ENCODE results near the gene UNC5A. TPM values are rescaled to one million over a fixed set of nuclear protein-coding genes. Genes with fewer than 3 reads are reported as not detected.

The UNC5A gene
- total RNA-seq, 3 donors from 2014 or later (not counting 1 experiment from before 2014, with no cell fraction given) = not detected

- H3K27ac ChIP-seq (ENCODE audit: low read length) = no peak overlapping the region
- Mint-ChIP-seq H3K27me3 (ENCODE audit: low read depth in 2 of 2) (peaks cover 23 to 53% of the 10 kb centered on the region in 2 donors), H3K27ac (no peak overlapping the region), H3K9me3 (no peaks in the 10 kb centered on the region), H3K4me3 (no peak overlapping the region), H3K4me1 (peaks cover 0 to 5% of the 10 kb centered on the region in 2 donors), H3K36me3 (no peaks in the 10 kb centered on the region)
- 88% methylated on average over 8 of the region's 8 CpGs for WGBS (ENCODE audit: insufficient coverage)
- TF ChIP-seq, protein P1, sequence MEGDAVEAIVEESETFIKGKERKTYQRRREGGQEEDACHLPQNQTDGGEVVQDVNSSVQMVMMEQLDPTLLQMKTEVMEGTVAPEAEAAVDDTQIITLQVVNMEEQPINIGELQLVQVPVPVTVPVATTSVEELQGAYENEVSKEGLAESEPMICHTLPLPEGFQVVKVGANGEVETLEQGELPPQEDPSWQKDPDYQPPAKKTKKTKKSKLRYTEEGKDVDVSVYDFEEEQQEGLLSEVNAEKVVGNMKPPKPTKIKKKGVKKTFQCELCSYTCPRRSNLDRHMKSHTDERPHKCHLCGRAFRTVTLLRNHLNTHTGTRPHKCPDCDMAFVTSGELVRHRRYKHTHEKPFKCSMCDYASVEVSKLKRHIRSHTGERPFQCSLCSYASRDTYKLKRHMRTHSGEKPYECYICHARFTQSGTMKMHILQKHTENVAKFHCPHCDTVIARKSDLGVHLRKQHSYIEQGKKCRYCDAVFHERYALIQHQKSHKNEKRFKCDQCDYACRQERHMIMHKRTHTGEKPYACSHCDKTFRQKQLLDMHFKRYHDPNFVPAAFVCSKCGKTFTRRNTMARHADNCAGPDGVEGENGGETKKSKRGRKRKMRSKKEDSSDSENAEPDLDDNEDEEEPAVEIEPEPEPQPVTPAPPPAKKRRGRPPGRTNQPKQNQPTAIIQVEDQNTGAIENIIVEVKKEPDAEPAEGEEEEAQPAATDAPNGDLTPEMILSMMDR (IDR thresholded peaks at IDR 0.05) = no peak
- H3K9me3 ChIP-seq (ENCODE audit: control insufficient read depth, insufficient read depth, low read length) = peaks cover 2% of the 10 kb centered on the region
- H3K4me1 ChIP-seq (ENCODE audit: control insufficient read depth, insufficient read depth, low read length) = no peaks in the 10 kb centered on the region
- ATAC-seq (no peak), DNase-seq (no peak)
- H3K4me3 ChIP-seq (ENCODE audit: low read length) = no peak overlapping the region
- H3K27me3 ChIP-seq (ENCODE audit: control insufficient read depth, insufficient read depth, low read length) = peaks cover 11% of the 10 kb centered on the region
- intact Hi-C loops (cut with micrococcal nuclease) = no loop called here
- no peaks in the 10 kb centered on the region for H3K36me3 ChIP-seq (ENCODE audit: control insufficient read depth, insufficient read depth, low read length)
These were observed 39.1 kb upstream of the UNC5A start for GRCh38 chr5:176771102-176771845.

DNA sequence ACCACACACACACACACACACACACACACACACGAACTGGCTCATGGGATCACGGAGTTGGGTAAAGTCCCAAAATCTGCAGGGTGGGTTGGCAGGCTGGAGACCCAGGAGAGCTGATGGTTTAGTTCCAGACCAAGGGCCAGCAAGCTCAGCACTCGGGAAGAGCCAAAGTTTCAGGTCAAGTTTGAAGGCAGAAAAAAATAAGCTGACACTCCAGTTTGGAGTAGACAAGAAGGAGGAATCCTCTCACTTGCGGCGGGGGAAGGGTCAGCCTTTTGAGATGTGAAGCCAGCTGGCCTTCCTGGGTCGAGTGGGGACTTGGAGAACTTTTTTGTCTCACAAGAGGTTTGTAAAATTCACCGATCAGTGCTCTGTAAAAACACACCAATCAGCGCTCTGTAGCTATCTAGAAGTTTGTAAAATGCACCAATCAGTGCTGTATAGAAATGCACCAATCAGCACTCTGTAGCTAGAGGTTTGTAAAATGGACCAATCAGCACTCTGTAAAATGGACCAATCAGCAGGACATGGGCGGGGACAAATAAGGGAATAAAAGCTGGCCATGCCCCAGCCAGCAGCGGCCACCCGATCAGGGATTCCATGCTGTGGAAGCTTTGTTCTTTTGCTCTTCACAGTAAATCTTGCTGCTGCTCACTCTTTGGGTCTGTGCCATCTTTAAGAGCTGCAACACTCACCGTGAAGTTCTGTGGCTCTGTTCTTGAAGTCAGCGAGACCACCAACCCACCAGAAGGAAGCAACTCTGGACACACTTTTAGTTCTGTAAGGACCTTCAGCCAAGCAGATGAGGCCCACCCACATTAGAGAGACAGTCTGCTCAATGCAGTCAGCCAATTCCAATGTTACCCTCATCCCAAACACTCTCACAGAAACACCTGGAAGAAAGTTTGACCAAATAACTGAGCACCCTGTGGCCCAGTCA lies 37.8 kb upstream of the UNC5A start:
- no peaks in the 10 kb centered on the region for H3K36me3 ChIP-seq (ENCODE audit: control insufficient read depth, insufficient read depth, low read length)
- TF ChIP-seq, protein P1 (IDR thresholded peaks at IDR 0.05) = no peak
- H3K4me1 Mint-ChIP-seq = peaks cover 0 to 5% of the 10 kb centered on the region in 2 donors
- H3K9me3 ChIP-seq (ENCODE audit: control insufficient read depth, insufficient read depth, low read length) = no peaks in the 10 kb centered on the region
- no peaks in the 10 kb centered on the region for H3K36me3 Mint-ChIP-seq
- intact Hi-C loops (cut with micrococcal nuclease) = no loop called here
- WGBS (ENCODE audit: insufficient coverage) = 82% methylated on average over 13 of the region's 13 CpGs
- DNase-seq = no peak
- peaks cover 9% of the 10 kb centered on the region for H3K27me3 ChIP-seq (ENCODE audit: control insufficient read depth, insufficient read depth, low read length)
- no peaks in the 10 kb centered on the region for H3K9me3 Mint-ChIP-seq
- ATAC-seq = no peak
- no peaks in the 10 kb centered on the region for H3K4me1 ChIP-seq (ENCODE audit: control insufficient read depth, insufficient read depth, low read length)
- no peak overlapping the region for H3K4me3 ChIP-seq (ENCODE audit: low read length)
- H3K27ac ChIP-seq (ENCODE audit: low read length) = no peak overlapping the region
- peaks cover 21 to 44% of the 10 kb centered on the region in 2 donors for H3K27me3 Mint-ChIP-seq (ENCODE audit: low read depth in 2 of 2)
- H3K4me3 Mint-ChIP-seq = no peak overlapping the region
- no peak overlapping the region for H3K27ac Mint-ChIP-seq

DNA sequence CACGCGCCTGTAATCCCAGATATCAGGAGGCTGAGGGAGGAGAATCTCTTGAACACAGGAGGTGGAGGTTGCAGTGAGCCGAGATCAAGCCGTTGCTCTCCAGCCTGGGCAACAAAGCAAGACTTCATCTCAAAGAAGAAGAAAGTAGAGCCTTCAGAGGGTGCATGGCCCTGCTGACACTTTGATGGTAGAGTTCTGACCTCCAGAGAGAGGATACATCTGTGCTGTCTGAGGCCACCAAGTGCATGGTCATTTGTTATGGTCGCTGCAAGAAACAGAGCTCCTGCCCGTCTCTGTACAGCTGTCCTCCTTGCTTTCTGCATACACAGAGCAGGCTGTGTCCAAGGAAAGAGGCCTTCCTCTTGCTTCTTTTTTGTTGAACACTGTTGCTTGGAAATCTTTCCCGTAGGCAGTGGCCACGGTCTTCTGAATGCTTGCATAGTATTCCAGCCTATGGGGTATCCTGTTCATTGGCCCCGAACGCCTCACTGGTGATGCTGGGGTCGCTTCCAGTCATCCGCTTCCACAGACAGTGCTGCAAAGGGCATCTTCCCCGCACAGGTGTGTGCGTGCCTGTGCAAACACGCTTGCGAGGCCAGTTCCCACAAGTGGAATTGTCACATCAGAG lies 36.8 kb upstream of the UNC5A start:
- no peaks in the 10 kb centered on the region for H3K9me3 ChIP-seq (ENCODE audit: control insufficient read depth, insufficient read depth, low read length)
- Mint-ChIP-seq H3K4me1 (peaks cover 0 to 5% of the 10 kb centered on the region in 2 donors), H3K36me3 (no peaks in the 10 kb centered on the region), H3K4me3 (no peak overlapping the region), H3K9me3 (no peaks in the 10 kb centered on the region), H3K27ac (no peak overlapping the region), H3K27me3 (ENCODE audit: low read depth in 2 of 2) (peaks cover 15 to 35% of the 10 kb centered on the region in 2 donors)
- intact Hi-C loops (cut with micrococcal nuclease) = no loop called here
- H3K36me3 ChIP-seq (ENCODE audit: control insufficient read depth, insufficient read depth, low read length) = no peaks in the 10 kb centered on the region
- TF ChIP-seq, protein P1 (IDR thresholded peaks at IDR 0.05) = no peak
- DNase-seq (peak in 1 of 2 donors; percentile 7), ATAC-seq (no peak)
- no peak overlapping the region for H3K4me3 ChIP-seq (ENCODE audit: low read length)
- no peaks in the 10 kb centered on the region for H3K4me1 ChIP-seq (ENCODE audit: control insufficient read depth, insufficient read depth, low read length)
- no peak overlapping the region for H3K27ac ChIP-seq (ENCODE audit: low read length)
- 88% methylated on average over 16 of the region's 16 CpGs for WGBS (ENCODE audit: insufficient coverage)
- H3K27me3 ChIP-seq (ENCODE audit: control insufficient read depth, insufficient read depth, low read length) = peaks cover 4% of the 10 kb centered on the region

Data from natural killer cell (primary cell).